HTR-8/SVneo (cell line): Measurements from ENCODE around the gene LPCAT4.
"Not testable (repeated sequence)": the region's sequence is repeated elsewhere in the genome, so short reads cannot be mapped to it uniquely, and the experiment has no call there.

Source experiments
- DNase-seq: peaks from one replicate; pipeline ENCODE4 v3.0.0; 2011; ENCODE audit warnings: low spot score, mixed read lengths; ENCODE audit not compliant: insufficient read length
- FAIRE-seq: peaks from 2 replicates; lab custom pipeline; 2011; peaks lifted over from hg19 to GRCh38; lab: Jason Lieb, UNC

Gene LPCAT4

GRCh38 chr15:34365091-34365825, 1.7 kb downstream of the LPCAT4 start:
- FAIRE-seq: no peak
- no peak for DNase-seq

GRCh38 chr15:34364041-34364440, 3.0 kb downstream of the LPCAT4 start:
- no peak for FAIRE-seq

GRCh38 chr15:34362047-34362773, 4.8 kb downstream of the LPCAT4 start:
- FAIRE-seq (no peak), DNase-seq (no peak)

More at GRCh38 chr15:34364041-34364440, 3.0 kb downstream of the LPCAT4 start:
- DNase-seq: no peak

- FAIRE-seq: no peak
- DNase-seq: no peak
These were observed 5.7 kb downstream of the LPCAT4 start for GRCh38 chr15:34361278-34361677.

- no peak for FAIRE-seq
These were observed 6.7 kb downstream of the LPCAT4 start for GRCh38 chr15:34360298-34360697.

GRCh38 chr15:34359416-34359815, 7.6 kb downstream of the LPCAT4 start:
- DNase-seq (no peak), FAIRE-seq (no peak)

More at GRCh38 chr15:34360298-34360697, 6.7 kb downstream of the LPCAT4 start:
- no peak for DNase-seq

GRCh38 chr15:34358948-34359347, 8.0 kb downstream of the LPCAT4 start:
- DNase-seq: no peak
- FAIRE-seq: no peak

- no peak for DNase-seq
- no peak for FAIRE-seq
These were observed 8.6 kb downstream of the LPCAT4 start for GRCh38 chr15:34358367-34358766.

GRCh38 chr15:34357653-34358052, 9.3 kb downstream of the LPCAT4 start:
- no peak for FAIRE-seq

GRCh38 chr15:34355241-34355640, 11.8 kb downstream of the LPCAT4 start:
- FAIRE-seq (no peak), DNase-seq (no peak)

More at GRCh38 chr15:34357653-34358052, 9.3 kb downstream of the LPCAT4 start:
- DNase-seq: no peak

GRCh38 chr15:34354286-34354685, 12.7 kb downstream of the LPCAT4 start:
- FAIRE-seq (no peak), DNase-seq (no peak)

GRCh38 chr15:34353627-34354026, 13.4 kb downstream of the LPCAT4 start:
- no peak for FAIRE-seq

GRCh38 chr15:34352996-34353395, 14.0 kb downstream of the LPCAT4 start:
- DNase-seq, FAIRE-seq: not testable (repeated sequence)

More at GRCh38 chr15:34353627-34354026, 13.4 kb downstream of the LPCAT4 start:
- no peak for DNase-seq

GRCh38 chr15:34349769-34350168, 17.2 kb downstream of the LPCAT4 start:
- no peak for FAIRE-seq
- no peak for DNase-seq

- no peak for FAIRE-seq
- no peak for DNase-seq
These were observed 18.2 kb downstream of the LPCAT4 start for GRCh38 chr15:34348735-34349300.

- FAIRE-seq (no peak), DNase-seq (no peak)
These were observed 18.9 kb downstream of the LPCAT4 start for GRCh38 chr15:34347951-34348638.

GRCh38 chr15:34342737-34343575, 24.0 kb downstream of the LPCAT4 start, which contains the start of the genes NOP10 and NUTM1:
Gene NOP10 (minus strand): TSS chr15:34343136. CDS start chr15:34343073, 63 bp downstream.
Gene NUTM1 (plus strand): TSS chr15:34343315. CDS start chr15:34343697, 382 bp downstream.
- DNase-seq (peak; percentile 84), FAIRE-seq (no peak)

- FAIRE-seq: not testable (repeated sequence)
These were observed 24.7 kb downstream of the LPCAT4 start for GRCh38 chr15:34342213-34342736.

More at GRCh38 chr15:34342213-34342736, 24.7 kb downstream of the LPCAT4 start:
- DNase-seq: not testable (repeated sequence)
